A549 (cell line): ENCODE results near the gene SCAF8.

Experiments used
- JUN ChIP-seq, 2 experiments: fragments of >200 bp; sonication (Bioruptor Twin); formaldehyde crosslinking; IDR thresholded peaks; 2 replicates in 1 of 2; 3 replicates in 1 of 2; pipeline ENCODE4 v1.6.1; 2016 to 2017
- NFE2L2 ChIP-seq: fragments of 150-350 bp; conservative IDR thresholded peaks from 2 replicates; pipeline ENCODE4 v1.6.1; 2014; ENCODE audit warnings: low read length
- POLR2A ChIP-seq: IDR thresholded peaks from 2 replicates; pipeline ENCODE4 v1.6.1; 2012; ENCODE audit warnings: mild to moderate bottlenecking, low read length

GRCh38 chr6:154862536-154862935, 129.3 kb downstream of the SCAF8 start:
- TF ChIP-seq JUN (IDR thresholded peaks at IDR 0.05) (no peak), NFE2L2 (no peak), POLR2A (no peak)
